HCT116 (cell line): ENCODE data around the gene RNF126. TPM values are rescaled to one million over a fixed set of nuclear protein-coding genes. Genes with fewer than 3 reads are reported as not detected.

Experiments used
- ATAC-seq: fragments of 200-7000 bp; cut with Tn5 transposase; 2 replicates; pipeline ENCODE4 v1.9.1; 2020; ENCODE audit warnings: mild to moderate bottlenecking, moderate library complexity
- BruUV-seq: library from RNA; stranded (reverse); fragments of 400-500 nt; replicated peaks from 2 replicates; lab custom pipeline; 2021; lab: Mats Ljungman, UMichigan
- CTCF ChIA-PET: fragments of 300-600 bp; sonication (Branson Sonifier 250); formaldehyde crosslinking; loops from one replicate; lab custom pipeline; 2021; ENCODE audit warnings: antibody characterized with exemption; lab: Charles Lee
- POLR2A ChIA-PET: fragments of 300-600, 350-600 bp; sonication (Branson Sonifier 250); formaldehyde crosslinking; loops from one replicate; lab custom pipeline; 2021; ENCODE audit warnings: antibody characterized with exemption; lab: Charles Lee
- RAD21 ChIA-PET, 2 experiments: fragments of 300-600 bp; sonication (Branson Sonifier 250); formaldehyde crosslinking; loops; one replicate each; lab custom pipeline; 2023; ENCODE audit warnings: low total read pairs in 2 of 2; ENCODE audit not compliant: uncharacterized antibody in 2 of 2, unreplicated experiment in 2 of 2, low non-redundant PET in 1 of 2; lab: Charles Lee
- DNase-seq: peaks from one replicate; pipeline ENCODE4 v3.0.0-alpha.2; 2010; ENCODE audit warnings: low read depth, low spot score
- H2AFZ ChIP-seq: fragments of 200-600 bp; shearing (Covaris generic), sonication (generic); 2 replicates; pipeline ENCODE4 v1.6.1; 2017; ENCODE audit warnings: low read depth, mixed run types, mixed read lengths, antibody characterized with exemption, low read length; ENCODE audit not compliant: poor library complexity, severe bottlenecking
- H3K27ac ChIP-seq: 2 replicates; pipeline ENCODE4 v1.5.1; 2012; ENCODE audit warnings: low read depth, low read length
- H3K27me3 ChIP-seq: fragments of 200-600 bp; sonication (generic); 2 replicates; pipeline ENCODE4 v1.6.1; 2016; ENCODE audit warnings: mixed run types, low read length, mixed read lengths; ENCODE audit not compliant: insufficient read depth
- H3K36me3 ChIP-seq, 2 experiments: fragments of 200-500 bp in 1 of 2; fragments of 200-600 bp in 1 of 2; sonication (Bioruptor generic) in 1 of 2; sonication (generic) in 1 of 2; 2 replicates each; pipeline versions ENCODE4 v1.5.1 to v1.6.1; 2014 to 2016; ENCODE audit warnings: low read length in 2 of 2, inconsistent platforms in 1 of 2, mixed read lengths in 1 of 2, mixed run types in 1 of 2; ENCODE audit not compliant: insufficient read depth in 2 of 2, control insufficient read depth in 1 of 2
- H3K4me1 ChIP-seq, 2 experiments: fragments of 200-600 bp in 1 of 2; sonication (generic) in 1 of 2; 2 replicates each; pipeline versions ENCODE4 v1.5.1 to v1.6.1; 2012 to 2017; ENCODE audit warnings: low read length in 2 of 2, inconsistent platforms in 1 of 2, mild to moderate bottlenecking in 1 of 2, mixed read lengths in 1 of 2, mixed run types in 1 of 2, moderate library complexity in 1 of 2; ENCODE audit not compliant: insufficient read depth in 2 of 2, control insufficient read depth in 1 of 2
- H3K4me2 ChIP-seq: fragments of 200-600 bp; sonication (generic); 2 replicates; pipeline ENCODE4 v1.6.1; 2017; ENCODE audit warnings: mixed run types, low read length, mixed read lengths
- H3K4me3 ChIP-seq, 2 experiments: fragments of 200-600 bp in 1 of 2; sonication (generic) in 1 of 2; replicated peaks in 1 of 2; 2 replicates each; pipeline ENCODE4 v1.5.1; 2011 to 2016; ENCODE audit warnings: low read length in 2 of 2, control low read depth in 1 of 2, low read depth in 1 of 2, mild to moderate bottlenecking in 1 of 2, mixed read lengths in 1 of 2, mixed run types in 1 of 2
- H3K79me2 ChIP-seq: fragments of 200-600 bp; sonication (generic); 2 replicates; pipeline ENCODE4 v1.6.1; 2017; ENCODE audit warnings: mild to moderate bottlenecking, mixed run types, low read length, moderate library complexity, mixed read lengths; ENCODE audit not compliant: insufficient read depth
- H3K9ac ChIP-seq: fragments of 200-600 bp; sonication (generic); 2 replicates; pipeline ENCODE4 v1.6.1; 2016; ENCODE audit warnings: low read length, mixed read lengths
- H3K9me2 ChIP-seq: fragments of 200-600 bp; sonication (generic), shearing (Covaris generic); 2 replicates; pipeline ENCODE4 v1.6.1; 2017; ENCODE audit warnings: mixed run types, mild to moderate bottlenecking, moderate library complexity; ENCODE audit not compliant: insufficient read depth
- H3K9me3 ChIP-seq, 2 experiments: fragments of 200-500 bp in 1 of 2; fragments of 200-600 bp in 1 of 2; sonication (Bioruptor generic) in 1 of 2; sonication (generic) in 1 of 2; 2 replicates each; pipeline ENCODE4 v1.6.1; 2014 to 2017; ENCODE audit warnings: low read length in 2 of 2, mixed read lengths in 2 of 2, inconsistent platforms in 1 of 2, low read depth in 1 of 2, mild to moderate bottlenecking in 1 of 2, mixed run types in 1 of 2, moderate library complexity in 1 of 2; ENCODE audit not compliant: control insufficient read depth in 1 of 2, insufficient read depth in 1 of 2
- H4K20me1 ChIP-seq: fragments of 200-600 bp; sonication (generic), shearing (Covaris generic); 2 replicates; pipeline ENCODE4 v1.6.1; 2017; ENCODE audit warnings: mixed run types, mild to moderate bottlenecking, moderate library complexity; ENCODE audit not compliant: insufficient read depth
- ATF3 ChIP-seq: IDR thresholded peaks from 2 replicates; pipeline ENCODE4 v1.6.1; 2012
- CBX3 ChIP-seq: IDR thresholded peaks from 2 replicates; pipeline ENCODE4 v1.6.1; 2012; ENCODE audit warnings: low read depth
- CEBPB ChIP-seq: IDR thresholded peaks from 2 replicates; pipeline ENCODE4 v1.6.1; 2012; ENCODE audit warnings: low read depth
- EGR1 ChIP-seq: IDR thresholded peaks from 2 replicates; pipeline ENCODE4 v1.6.1; 2012; ENCODE audit warnings: low read depth
- EZH2 ChIP-seq: fragments of 200-600 bp; sonication (generic); IDR thresholded peaks from 2 replicates; pipeline ENCODE4 v1.6.1; 2017; ENCODE audit warnings: antibody characterized with exemption, mixed run types
- EZH2phosphoT487 ChIP-seq: fragments of 200-600 bp; IDR thresholded peaks from 2 replicates; pipeline ENCODE4 v1.6.1; 2018; ENCODE audit warnings: antibody characterized with exemption, borderline replicate concordance
- FOSL1 ChIP-seq: IDR thresholded peaks from 2 replicates; pipeline ENCODE4 v1.6.1; 2012; ENCODE audit warnings: low read depth
- JUND ChIP-seq: IDR thresholded peaks from 2 replicates; pipeline ENCODE4 v1.6.1; 2012
- MAX ChIP-seq: IDR thresholded peaks from 2 replicates; pipeline ENCODE4 v1.6.1; 2012
- POLR2A ChIP-seq: IDR thresholded peaks from 2 replicates; pipeline ENCODE4 v1.7.0; 2011; ENCODE audit warnings: borderline replicate concordance; ENCODE audit not compliant: insufficient read depth, insufficient read length; ENCODE audit errors: extremely low read depth
- SRF ChIP-seq: IDR thresholded peaks from 2 replicates; pipeline ENCODE4 v1.6.1; 2012; ENCODE audit warnings: low read depth
- TCF7L2 ChIP-seq: IDR thresholded peaks from 2 replicates; pipeline ENCODE4 v1.7.0; 2011; ENCODE audit warnings: borderline replicate concordance, inconsistent platforms; ENCODE audit not compliant: insufficient read depth, insufficient read length; ENCODE audit errors: extremely low read depth
- YY1 ChIP-seq: IDR thresholded peaks from 2 replicates; pipeline ENCODE4 v1.6.1; 2011; ENCODE audit warnings: low read length, low read depth, moderate library complexity, mild to moderate bottlenecking; ENCODE audit not compliant: insufficient replicate concordance; ENCODE audit errors: extremely low read depth
- ZNF274 ChIP-seq: fragments of 200-500 bp; sonication (Bioruptor generic); IDR thresholded peaks from 2 replicates; pipeline ENCODE4 v1.6.1; 2014; ENCODE audit warnings: mild to moderate bottlenecking, low read depth, low read length, inconsistent platforms
- intact Hi-C: fragments of 100-400 bp; cut with micrococcal nuclease; formaldehyde crosslinking; loops from 2 replicates; pipeline ENCODE4 v1.10.0; 2022
- total RNA-seq: library from RNA; stranded (reverse); gene quantifications from one replicate; pipeline ENCODE4 v1.2.1, GENCODE V29; 2021; ENCODE audit not compliant: unreplicated experiment

The RNF126 gene
- total RNA-seq, 1 experiment from 2014 or later = 93.8 TPM

GRCh38 chr19:657611-658010 lies 5.4 kb downstream of the RNF126 start:
- Histone ChIP-seq H3K9ac (no peak overlapping the region), H3K36me3 (peaks cover 3 to 36% of the 10 kb centered on the region in 2 experiments; a peak in 3 of 4 replicates), H2AFZ (no peak overlapping the region), H3K9me3 (no peaks in the 10 kb centered on the region), H3K4me2 (no peak overlapping the region), H3K27ac (no peak overlapping the region), H3K4me1 (peaks cover 4 to 14% of the 10 kb centered on the region in 2 experiments), H3K9me2 (no peaks in the 10 kb centered on the region), H4K20me1 (peaks cover 5% of the 10 kb centered on the region; the same call in 1 of the 2 replicates), H3K27me3 (no peaks in the 10 kb centered on the region), H3K4me3 (no peak overlapping the region), H3K79me2 (peaks cover 100% of the 10 kb centered on the region)
- no peak for DNase-seq
- intact Hi-C loops = no loop called here
- no peak for TF ChIP-seq ATF3
- no peak for TF ChIP-seq FOSL1
- TF ChIP-seq EZH2 = no peak
- TF ChIP-seq CBX3 = no peak
- no peak for TF ChIP-seq YY1
- TF ChIP-seq SRF = no peak
- TF ChIP-seq POLR2A = no peak
- no peak for TF ChIP-seq JUND
- no peak for TF ChIP-seq EGR1
- no peak for TF ChIP-seq CEBPB
- no peak for TF ChIP-seq ZNF274
- TF ChIP-seq MAX = no peak
- TF ChIP-seq EZH2phosphoT487 = no peak
- TF ChIP-seq TCF7L2 = no peak
- ChIA-PET RAD21 (no interaction called here), POLR2A (no interaction called here), CTCF (no interaction called here)
- ATAC-seq = no peak
- BruUV-seq = no TSS peak
